Endodermal cell (in vitro differentiated cells): Measurements from ENCODE around the gene TIMM21. TPM values are rescaled to one million over a fixed set of nuclear protein-coding genes. Genes with fewer than 3 reads are reported as not detected.

Experiments
- DNase-seq: peaks from one replicate; pipeline ENCODE4 v3.0.0-alpha.2; 2017
- H3K27ac ChIP-seq: 2 replicates; pipeline ENCODE4 v1.5.1; 2013; ENCODE audit warnings: mild to moderate bottlenecking, low read depth, low read length, moderate library complexity
- H3K27me3 ChIP-seq: 2 replicates; pipeline ENCODE4 v1.6.1; 2013; ENCODE audit warnings: mild to moderate bottlenecking, low read length, moderate library complexity; ENCODE audit not compliant: insufficient read depth, control insufficient read depth, poor library complexity, severe bottlenecking
- H3K36me3 ChIP-seq: 2 replicates; pipeline ENCODE4 v1.7.0; 2013; ENCODE audit warnings: mild to moderate bottlenecking, low read length, moderate library complexity; ENCODE audit not compliant: control insufficient read depth, insufficient read depth
- H3K4me1 ChIP-seq: one replicate; pipeline ENCODE4 v1.7.0; 2013; ENCODE audit warnings: low read length; ENCODE audit not compliant: control insufficient read depth, insufficient read depth
- H3K4me3 ChIP-seq: 2 replicates; pipeline ENCODE4 v1.5.1; 2013; ENCODE audit warnings: mild to moderate bottlenecking, low read length, moderate library complexity
- H3K9ac ChIP-seq: 2 replicates; pipeline ENCODE4 v1.6.1; 2013; ENCODE audit warnings: mild to moderate bottlenecking, low read length, moderate library complexity; ENCODE audit not compliant: poor library complexity, severe bottlenecking; ENCODE audit errors: extremely low read depth
- H3K9me3 ChIP-seq: 2 replicates; pipeline ENCODE4 v1.6.1; 2013; ENCODE audit warnings: mild to moderate bottlenecking, low read length, moderate library complexity; ENCODE audit not compliant: control insufficient read depth
- H3K27ac Mint-ChIP-seq: 2 replicates; pipeline ENCODE4 v1.8.0; 2020; ENCODE audit warnings: mixed read lengths
- H3K27me3 Mint-ChIP-seq: 2 replicates; pipeline ENCODE4 v1.8.0; 2021; ENCODE audit warnings: mild to moderate bottlenecking, mixed read lengths; ENCODE audit not compliant: insufficient read depth
- H3K36me3 Mint-ChIP-seq: 2 replicates; pipeline ENCODE4 v1.8.0; 2020; ENCODE audit warnings: low read depth, mixed read lengths
- H3K4me1 Mint-ChIP-seq: 2 replicates; pipeline ENCODE4 v1.8.0; 2020; ENCODE audit warnings: mixed read lengths
- H3K4me3 Mint-ChIP-seq: 2 replicates; pipeline ENCODE4 v1.8.0; 2020; ENCODE audit warnings: mild to moderate bottlenecking, moderate library complexity, mixed read lengths
- H3K9me3 Mint-ChIP-seq: 2 replicates; pipeline ENCODE4 v1.8.0; 2020; ENCODE audit warnings: mild to moderate bottlenecking, mixed read lengths
- WGBS, 2 experiments: methylation state at CpG; one replicate each; pipeline versions ENCODE4 v1.1.5 to v1.1.7; 2013; ENCODE audit warnings: missing lambda C conversion rate in 2 of 2, mixed read lengths in 1 of 2; ENCODE audit not compliant: insufficient coverage in 1 of 2, insufficient read length in 1 of 2; 5-methylcytosine and 5-hydroxymethylcytosine counted together
- total RNA-seq, 2 donors: library from RNA; stranded (reverse); fragmentation: NEBNext Ultra II Directional in 1 of 2; extraction: Animal tissue kit (Norgen Biotek cat#: 25700) in 1 of 2; gene quantifications; 2 replicates in 1 of 2; 3 replicates in 1 of 2; pipeline ENCODE4 v1.2.1, GENCODE V29; 2021
- TF ChIP-seq, protein P1 (sequence below): fragments of 200-600 bp; sonication (generic); conservative IDR thresholded peaks from 2 replicates; pipeline ENCODE4 v1.5.0; 2021; ENCODE audit warnings: antibody characterized with exemption, mild to moderate bottlenecking

Gene TIMM21
- total RNA-seq, 2 donors from 2014 or later: 28.8 to 30.2 TPM

DNA sequence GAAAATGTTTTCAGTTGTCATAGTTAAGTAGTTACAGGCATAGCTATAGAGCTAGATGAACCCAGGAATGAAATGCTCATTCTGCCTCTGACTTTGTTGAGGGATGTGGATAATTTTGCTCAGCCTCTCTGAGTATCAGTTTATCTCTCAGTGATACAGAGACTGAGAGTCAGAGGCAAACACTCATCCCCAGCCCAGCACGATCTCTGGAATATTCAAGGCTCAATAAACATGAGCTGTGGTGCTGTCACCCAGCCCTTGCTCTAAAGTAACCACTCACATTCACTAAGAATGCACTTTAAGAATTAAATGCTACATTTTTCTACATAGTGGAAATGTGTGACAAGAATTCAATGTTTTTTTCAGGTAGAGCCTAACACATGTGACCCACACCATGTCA lies 30.6 kb downstream of the TIMM21 start:
- Mint-ChIP-seq H3K4me1 (no peaks in the 10 kb centered on the region), H3K4me3 (no peak overlapping the region), H3K9me3 (no peaks in the 10 kb centered on the region), H3K27me3 (peaks cover 8% of the 10 kb centered on the region), H3K36me3 (no peaks in the 10 kb centered on the region), H3K27ac (no peak overlapping the region)
- WGBS, 2 experiments: 84% methylated on average over 1 of the region's 1 CpG; no CpG with 5 or more reads in 1 of the 2 experiments
- no peak for DNase-seq
- Histone ChIP-seq H3K36me3 (no peaks in the 10 kb centered on the region), H3K4me1 (no peaks in the 10 kb centered on the region), H3K4me3 (no peak overlapping the region), H3K9me3 (no peaks in the 10 kb centered on the region), H3K27me3 (no peaks in the 10 kb centered on the region), H3K9ac (no peak overlapping the region), H3K27ac (no peak overlapping the region)
- TF ChIP-seq, protein P1, sequence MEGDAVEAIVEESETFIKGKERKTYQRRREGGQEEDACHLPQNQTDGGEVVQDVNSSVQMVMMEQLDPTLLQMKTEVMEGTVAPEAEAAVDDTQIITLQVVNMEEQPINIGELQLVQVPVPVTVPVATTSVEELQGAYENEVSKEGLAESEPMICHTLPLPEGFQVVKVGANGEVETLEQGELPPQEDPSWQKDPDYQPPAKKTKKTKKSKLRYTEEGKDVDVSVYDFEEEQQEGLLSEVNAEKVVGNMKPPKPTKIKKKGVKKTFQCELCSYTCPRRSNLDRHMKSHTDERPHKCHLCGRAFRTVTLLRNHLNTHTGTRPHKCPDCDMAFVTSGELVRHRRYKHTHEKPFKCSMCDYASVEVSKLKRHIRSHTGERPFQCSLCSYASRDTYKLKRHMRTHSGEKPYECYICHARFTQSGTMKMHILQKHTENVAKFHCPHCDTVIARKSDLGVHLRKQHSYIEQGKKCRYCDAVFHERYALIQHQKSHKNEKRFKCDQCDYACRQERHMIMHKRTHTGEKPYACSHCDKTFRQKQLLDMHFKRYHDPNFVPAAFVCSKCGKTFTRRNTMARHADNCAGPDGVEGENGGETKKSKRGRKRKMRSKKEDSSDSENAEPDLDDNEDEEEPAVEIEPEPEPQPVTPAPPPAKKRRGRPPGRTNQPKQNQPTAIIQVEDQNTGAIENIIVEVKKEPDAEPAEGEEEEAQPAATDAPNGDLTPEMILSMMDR: no peak

- DNase-seq: no peak
- H3K4me1 ChIP-seq: no peaks in the 10 kb centered on the region
- TF ChIP-seq, protein P1: no peak
These were observed 31.4 kb downstream of the TIMM21 start for GRCh38 chr18:74179623-74180199.

GRCh38 chr18:74182335-74182734 lies 34.0 kb downstream of the TIMM21 start:
- Histone ChIP-seq H3K9ac (no peak overlapping the region), H3K36me3 (no peaks in the 10 kb centered on the region), H3K4me1 (no peaks in the 10 kb centered on the region), H3K27me3 (no peaks in the 10 kb centered on the region), H3K4me3 (no peak overlapping the region), H3K9me3 (no peaks in the 10 kb centered on the region), H3K27ac (no peak overlapping the region)
- TF ChIP-seq, protein P1: no peak
- no peak for DNase-seq
- Mint-ChIP-seq H3K4me1 (peaks cover 4% of the 10 kb centered on the region), H3K4me3 (no peak overlapping the region), H3K27me3 (peaks cover 8% of the 10 kb centered on the region), H3K36me3 (no peaks in the 10 kb centered on the region), H3K27ac (no peak overlapping the region), H3K9me3 (no peaks in the 10 kb centered on the region)
- WGBS, 2 experiments: 95 to 98% methylated on average over 9 to 19 of the region's 19 CpGs

More at GRCh38 chr18:74179623-74180199, 31.4 kb downstream of the TIMM21 start:
- Histone ChIP-seq H3K4me3 (no peak overlapping the region), H3K27ac (no peak overlapping the region), H3K9ac (no peak overlapping the region), H3K9me3 (no peaks in the 10 kb centered on the region), H3K36me3 (no peaks in the 10 kb centered on the region), H3K27me3 (no peaks in the 10 kb centered on the region)
- Mint-ChIP-seq H3K27ac (no peak overlapping the region), H3K4me3 (no peak overlapping the region), H3K27me3 (peaks cover 8% of the 10 kb centered on the region), H3K9me3 (no peaks in the 10 kb centered on the region), H3K36me3 (no peaks in the 10 kb centered on the region), H3K4me1 (no peaks in the 10 kb centered on the region)
- whole genome bisulfite sequencing, 2 experiments: 77 to 82% methylated on average over 7 to 10 of the region's 10 CpGs
